Ovary (tissue), 9 donors: ENCODE results near the gene VWA3B. TPM values are rescaled to one million over a fixed set of nuclear protein-coding genes. Genes with fewer than 3 reads are reported as not detected.
"Not testable (repeated sequence)": the region's sequence is repeated elsewhere in the genome, so short reads cannot be mapped to it uniquely, and the experiment has no call there.

Experiments
- DNase-seq, 5 donors: peaks; one replicate each; pipeline ENCODE4 v3.0.0-alpha.2; 2019 to 2020
- H3K27ac ChIP-seq, 2 donors: fragments of 200-600 bp; one replicate each; pipeline versions ENCODE4 v1.5.1 to v1.8.0; 2019 to 2022
- H3K27me3 ChIP-seq: fragments of 200-600 bp; one replicate; pipeline ENCODE4 v1.8.0; 2022
- H3K36me3 ChIP-seq: fragments of 200-600 bp; sonication (generic); one replicate; pipeline ENCODE4 v1.5.1; 2019
- H3K4me1 ChIP-seq: one replicate; pipeline ENCODE4 v1.8.1; 2013; ENCODE audit warnings: mild to moderate bottlenecking, moderate library complexity; ENCODE audit not compliant: insufficient read depth
- H3K4me3 ChIP-seq: fragments of 200-600 bp; sonication (generic); one replicate; pipeline ENCODE4 v1.5.1; 2017
- H3K9me3 ChIP-seq, 2 donors: fragments of 200-600 bp in 1 of 2; sonication (generic) in 1 of 2; one replicate each; pipeline versions ENCODE4 v1.5.1 to v1.8.1; 2013 to 2019; ENCODE audit warnings: mild to moderate bottlenecking in 1 of 2, moderate library complexity in 1 of 2
- EP300 ChIP-seq: sonication (generic); formaldehyde crosslinking; IDR thresholded peaks from one replicate; pipeline ENCODE4 v1.6.1; 2017; ENCODE audit warnings: antibody characterized with exemption
- POLR2A ChIP-seq: fragments of 450-650 bp; IDR thresholded peaks from one replicate; pipeline ENCODE4 v1.6.1; 2017; ENCODE audit warnings: antibody characterized with exemption, mild to moderate bottlenecking, moderate library complexity
- WGBS, 3 donors: extraction: QIAGEN DNeasy Blood & Tissue Kit in 1 of 3; methylation state at CpG; one replicate each; pipeline versions ENCODE4 v1.1.5 to v1.1.7; 2013 to 2017; 5-methylcytosine and 5-hydroxymethylcytosine counted together
- intact Hi-C, 4 donors: fragments of 100-400 bp; cut with DNase I; formaldehyde crosslinking; loops; one replicate each; pipeline versions ENCODE4 v1.11.0 to v1.15.1; 2022 to 2023
- polyA plus RNA-seq, 2 donors: library from polyadenylated mRNA; stranded (reverse); fragments of 200-250 nt in 1 of 2; fragments of 350-450 nt in 1 of 2; fragmentation: Illumina TruSeq in 1 of 2; extraction: RNeasy Lipid Tissue Mini Kit (QIAGEN cat#74804) in 1 of 2; gene quantifications; one replicate each; pipeline ENCODE4 v1.2.3, GENCODE V29; 2013 to 2014
- total RNA-seq, 7 donors: library from RNA; depleted of rRNA in 2 of 7; stranded (reverse); fragments of >200 nt in 2 of 7; fragmentation: NEBNext Ultra II Directional in 3 of 7; extraction: Animal tissue kit (Norgen Biotek cat#: 25700) in 3 of 7; gene quantifications; one replicate each; pipeline versions ENCODE4 v1.1.0 to v1.2.4, GENCODE V29; 2016 to 2023
- TF ChIP-seq, protein P1 (sequence below), 3 donors: fragments of 450-650 bp in 2 of 3; fragments of 200-600 bp in 1 of 3; IDR thresholded peaks; one replicate each; pipeline versions ENCODE4 v1.5.1 to v1.8.0; 2016 to 2022; ENCODE audit warnings: antibody characterized with exemption in 3 of 3, mild to moderate bottlenecking in 1 of 3
- donor health status: DM: no; HTN: no; CAD: no; lungs with moderate emphysema.
- donor health status: DM: no; HTN: no; CAD: no.
- donor health status: Bipolar disorder and iron deficiency.
- donor health status: DM: yes; HTN: yes; CAD: no.
- donor health status: DM: no; HTN: no; CAD: no.
- donor health status: DM: yes; HTN: yes; CAD: no.

VWA3B gene
- total and polyA plus RNA-seq, 9 donors, result 0.56 to 15.7 (median 1.1) TPM

DNA sequence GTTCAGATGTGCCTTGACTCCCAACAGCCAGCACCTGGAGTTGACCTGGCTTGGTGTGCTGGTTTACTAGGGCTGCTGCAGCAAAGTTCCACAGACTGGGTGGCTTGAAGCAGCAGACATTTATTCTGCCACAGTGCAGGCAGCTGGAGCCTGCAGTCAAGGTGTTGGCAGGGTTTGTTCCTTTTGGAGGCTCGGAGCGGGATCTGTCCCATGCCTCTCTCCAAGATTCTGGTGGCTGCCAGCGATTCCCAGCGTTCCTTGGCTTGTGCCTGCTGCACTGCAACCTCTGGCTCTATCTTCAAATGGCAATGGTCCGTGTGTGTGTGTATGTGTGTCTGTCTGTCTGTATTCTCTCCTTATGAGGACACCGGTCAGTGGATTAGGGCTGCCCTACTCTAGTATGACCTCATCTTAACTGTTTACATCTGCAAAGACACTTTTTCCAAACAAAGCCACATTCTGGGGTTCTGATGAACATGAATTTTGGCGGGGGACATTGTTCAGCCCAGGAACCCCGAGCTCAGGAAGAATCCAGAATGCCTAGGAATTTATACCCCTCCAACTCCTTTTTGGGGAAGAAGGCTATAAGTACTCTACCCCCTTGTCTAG, 46.5 kb upstream of the VWA3B start:
- WGBS, 3 donors, result 88 to 91% (median 91%) methylated on average over 8 of the region's 8 CpGs

DNA sequence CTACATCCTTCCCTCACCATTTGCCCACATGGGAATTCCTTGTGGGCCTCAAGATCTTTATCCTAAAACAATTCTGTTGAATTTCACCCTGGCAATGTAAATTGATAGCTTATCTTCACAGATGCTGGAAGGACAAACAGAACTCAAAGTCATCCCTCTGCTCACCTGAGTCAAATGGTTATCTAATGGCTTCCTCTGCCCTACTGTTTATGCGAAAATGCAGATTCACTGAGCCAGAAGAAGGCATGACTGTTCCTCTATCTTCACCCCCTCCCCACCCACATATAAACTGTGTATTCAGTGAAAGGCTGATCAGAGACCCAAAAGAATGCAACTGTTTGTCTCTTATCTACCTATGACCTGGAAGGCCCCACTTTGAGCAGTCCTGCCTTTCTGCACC, 43.9 kb upstream of the VWA3B start:
- Histone ChIP-seq H3K27ac (no peak overlapping the region), H3K36me3 (no peaks in the 10 kb centered on the region), H3K4me3 (no peak overlapping the region), H3K27me3 (no peaks in the 10 kb centered on the region), H3K4me1 (no peaks in the 10 kb centered on the region), H3K9me3 (no peaks in the 10 kb centered on the region)
- DNase-seq, result no peak
- TF ChIP-seq, protein P1, sequence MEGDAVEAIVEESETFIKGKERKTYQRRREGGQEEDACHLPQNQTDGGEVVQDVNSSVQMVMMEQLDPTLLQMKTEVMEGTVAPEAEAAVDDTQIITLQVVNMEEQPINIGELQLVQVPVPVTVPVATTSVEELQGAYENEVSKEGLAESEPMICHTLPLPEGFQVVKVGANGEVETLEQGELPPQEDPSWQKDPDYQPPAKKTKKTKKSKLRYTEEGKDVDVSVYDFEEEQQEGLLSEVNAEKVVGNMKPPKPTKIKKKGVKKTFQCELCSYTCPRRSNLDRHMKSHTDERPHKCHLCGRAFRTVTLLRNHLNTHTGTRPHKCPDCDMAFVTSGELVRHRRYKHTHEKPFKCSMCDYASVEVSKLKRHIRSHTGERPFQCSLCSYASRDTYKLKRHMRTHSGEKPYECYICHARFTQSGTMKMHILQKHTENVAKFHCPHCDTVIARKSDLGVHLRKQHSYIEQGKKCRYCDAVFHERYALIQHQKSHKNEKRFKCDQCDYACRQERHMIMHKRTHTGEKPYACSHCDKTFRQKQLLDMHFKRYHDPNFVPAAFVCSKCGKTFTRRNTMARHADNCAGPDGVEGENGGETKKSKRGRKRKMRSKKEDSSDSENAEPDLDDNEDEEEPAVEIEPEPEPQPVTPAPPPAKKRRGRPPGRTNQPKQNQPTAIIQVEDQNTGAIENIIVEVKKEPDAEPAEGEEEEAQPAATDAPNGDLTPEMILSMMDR (IDR thresholded peaks at IDR 0.05), result no peak
- TF ChIP-seq EP300, result no peak
- no peak for TF ChIP-seq POLR2A
- intact Hi-C loops, result no loop called here
- WGBS, 3 donors, result 90 to 98% (median 91%) methylated on average over 1 of the region's 1 CpG

More for the DNA sequence above, 46.5 kb upstream of the VWA3B start:
- H3K27me3 ChIP-seq, result no peaks in the 10 kb centered on the region
- no peak overlapping the region for H3K4me3 ChIP-seq
- no peak for TF ChIP-seq EP300
- TF ChIP-seq POLR2A, result no peak
- TF ChIP-seq, protein P1 (IDR thresholded peaks at IDR 0.05), result no peak
- H3K36me3 ChIP-seq, result no peaks in the 10 kb centered on the region
- H3K4me1 ChIP-seq, result peaks cover 3% of the 10 kb centered on the region
- H3K27ac ChIP-seq, result no peak overlapping the region
- no peaks in the 10 kb centered on the region for H3K9me3 ChIP-seq
- intact Hi-C loops, result no loop called here
- DNase-seq, result no peak

DNA sequence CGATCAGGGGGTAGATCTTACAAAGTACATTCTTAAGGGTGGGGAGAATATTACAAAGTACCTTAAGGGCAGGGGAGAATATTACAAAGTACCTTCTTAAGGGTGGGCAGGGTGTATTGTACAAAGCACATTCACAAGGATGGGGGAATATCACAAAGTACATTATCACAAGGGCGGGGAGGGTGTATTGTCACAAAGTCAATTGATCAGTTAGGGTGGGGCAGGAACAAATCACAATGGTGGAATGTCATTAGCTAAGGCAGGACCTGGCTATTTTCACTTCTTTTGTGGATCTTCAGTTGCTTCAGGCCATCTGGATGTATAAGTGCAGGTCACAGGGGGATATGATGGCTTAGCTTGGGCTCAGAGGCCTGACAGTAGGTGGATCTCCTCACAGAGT, 42.2 kb upstream of the VWA3B start:
- DNase-seq, H3K4me1 ChIP-seq, H3K4me3 ChIP-seq, H3K27ac ChIP-seq, H3K36me3 ChIP-seq, H3K9me3 ChIP-seq, H3K27me3 ChIP-seq, intact Hi-C loops: not testable (repeated sequence)
- 92 to 96% (median 94%) methylated on average over 2 of the region's 2 CpGs for WGBS, 3 donors

DNA sequence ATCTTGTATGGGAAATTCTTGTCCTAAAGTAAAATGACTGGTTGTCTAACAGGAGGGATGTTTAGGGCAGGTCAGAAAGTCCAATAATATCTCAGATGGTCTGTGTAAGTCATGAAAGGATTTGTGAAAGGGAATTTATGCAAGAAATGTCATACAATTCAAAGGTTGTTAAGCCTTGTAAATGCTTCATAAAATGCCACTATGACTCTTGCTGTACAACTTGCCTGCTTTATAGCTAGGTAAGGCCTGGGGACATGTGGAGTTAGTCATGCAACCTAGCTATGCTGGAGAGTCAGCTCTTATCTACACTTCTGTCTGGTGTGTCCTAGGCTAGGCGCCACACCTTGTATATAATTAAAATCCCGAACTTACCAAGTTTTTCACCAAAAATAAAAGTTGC, 36.9 kb upstream of the VWA3B start:
- no peak for DNase-seq
- intact Hi-C loops, result no loop called here
- H3K4me3 ChIP-seq, result no peak overlapping the region
- TF ChIP-seq, protein P1 (IDR thresholded peaks at IDR 0.05), result no peak
- no peak for TF ChIP-seq POLR2A
- H3K36me3 ChIP-seq, result no peaks in the 10 kb centered on the region
- no peaks in the 10 kb centered on the region for H3K9me3 ChIP-seq
- no peak overlapping the region for H3K27ac ChIP-seq
- no peaks in the 10 kb centered on the region for H3K4me1 ChIP-seq
- 94 to 98% (median 95%) methylated on average over 2 of the region's 2 CpGs for WGBS, 3 donors
- H3K27me3 ChIP-seq, result no peaks in the 10 kb centered on the region

DNA sequence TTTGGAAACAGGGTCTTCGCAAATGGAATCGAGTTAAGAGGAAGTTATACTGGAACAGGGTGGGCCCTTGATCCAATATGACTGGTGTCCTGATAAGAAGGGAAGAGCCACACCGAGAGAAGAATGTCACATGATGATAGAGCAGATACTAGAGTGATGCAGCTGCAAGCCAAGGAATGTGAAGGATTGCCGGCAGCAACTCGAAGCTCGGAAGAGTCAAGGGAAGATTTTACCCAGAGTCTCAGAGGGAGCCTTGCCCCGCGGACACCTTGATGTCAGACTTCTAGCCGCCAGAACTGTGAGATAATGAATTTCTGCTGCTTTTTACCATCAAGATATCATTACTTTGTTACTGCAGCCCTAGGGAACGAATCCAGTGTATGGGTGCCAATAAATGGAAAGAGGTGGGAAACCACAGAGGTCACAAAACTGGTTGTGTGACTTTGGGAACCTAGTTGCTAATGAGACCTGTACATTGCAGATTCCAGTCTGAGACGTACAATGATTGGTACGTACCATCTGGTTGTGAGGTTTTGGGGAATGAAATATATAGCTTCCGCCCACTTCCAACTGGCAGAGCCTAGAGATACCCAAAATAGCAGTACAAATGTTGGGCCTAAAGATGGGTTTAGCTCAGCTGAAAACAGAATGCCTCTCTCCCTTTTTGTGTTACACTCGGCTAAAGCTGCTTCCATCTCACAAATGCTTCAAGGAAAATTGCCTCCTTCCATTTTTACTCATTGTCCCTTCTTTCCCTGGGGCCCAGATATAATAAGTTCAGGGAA, 28.6 kb upstream of the VWA3B start:
- H3K27ac ChIP-seq, result no peak overlapping the region
- no peak overlapping the region for H3K4me3 ChIP-seq
- intact Hi-C loops, result no loop called here
- no peaks in the 10 kb centered on the region for H3K36me3 ChIP-seq
- WGBS, 3 donors, result 90 to 93% (median 91%) methylated on average over 14 of the region's 14 CpGs
- no peak for DNase-seq
- no peaks in the 10 kb centered on the region for H3K4me1 ChIP-seq
- H3K27me3 ChIP-seq, result no peaks in the 10 kb centered on the region
- H3K9me3 ChIP-seq, result no peaks in the 10 kb centered on the region
- TF ChIP-seq EP300 (no peak), POLR2A (no peak)
- TF ChIP-seq, protein P1 (IDR thresholded peaks at IDR 0.05), result no peak
